Cortex of kidney (tissue), 1 donor: Measurements from ENCODE around the gene CACNA2D3.

Experiments
- DNase-seq: peaks from one replicate; lab custom pipeline; 2025; lab: John Stamatoyannopoulos, UW

The CACNA2D3 gene

DNA sequence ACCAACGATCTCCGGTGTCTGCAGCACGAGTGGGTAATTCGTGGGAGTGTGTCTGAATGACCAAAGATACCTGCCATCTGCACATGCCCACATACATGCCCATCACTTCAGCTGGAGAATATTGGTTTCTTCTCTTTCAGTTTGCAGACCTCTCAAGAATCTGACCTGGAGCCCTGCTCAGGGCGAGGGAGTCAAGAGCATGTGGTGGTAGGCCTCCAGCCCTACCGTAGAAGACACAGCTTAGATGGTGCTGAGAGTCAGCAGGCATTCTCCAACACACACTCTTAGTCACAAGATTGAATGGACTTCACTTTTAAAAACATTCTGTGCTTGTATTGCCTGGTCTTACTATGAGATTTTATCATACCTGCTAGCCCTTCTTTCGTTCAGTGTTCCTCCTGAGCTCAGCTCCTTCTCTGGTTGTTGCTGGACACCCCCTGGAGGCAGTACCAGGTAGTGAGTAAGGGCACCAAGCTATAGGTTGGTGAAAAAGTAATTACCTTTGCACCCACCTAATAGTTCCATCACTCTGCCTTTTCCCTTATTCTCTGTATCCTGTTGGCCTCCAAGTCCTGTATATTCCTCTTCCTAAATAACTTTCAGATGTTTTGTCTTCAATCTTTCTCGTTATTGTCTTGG lies 252.0 kb downstream of the CACNA2D3 start:
- no peak for DNase-seq

DNA sequence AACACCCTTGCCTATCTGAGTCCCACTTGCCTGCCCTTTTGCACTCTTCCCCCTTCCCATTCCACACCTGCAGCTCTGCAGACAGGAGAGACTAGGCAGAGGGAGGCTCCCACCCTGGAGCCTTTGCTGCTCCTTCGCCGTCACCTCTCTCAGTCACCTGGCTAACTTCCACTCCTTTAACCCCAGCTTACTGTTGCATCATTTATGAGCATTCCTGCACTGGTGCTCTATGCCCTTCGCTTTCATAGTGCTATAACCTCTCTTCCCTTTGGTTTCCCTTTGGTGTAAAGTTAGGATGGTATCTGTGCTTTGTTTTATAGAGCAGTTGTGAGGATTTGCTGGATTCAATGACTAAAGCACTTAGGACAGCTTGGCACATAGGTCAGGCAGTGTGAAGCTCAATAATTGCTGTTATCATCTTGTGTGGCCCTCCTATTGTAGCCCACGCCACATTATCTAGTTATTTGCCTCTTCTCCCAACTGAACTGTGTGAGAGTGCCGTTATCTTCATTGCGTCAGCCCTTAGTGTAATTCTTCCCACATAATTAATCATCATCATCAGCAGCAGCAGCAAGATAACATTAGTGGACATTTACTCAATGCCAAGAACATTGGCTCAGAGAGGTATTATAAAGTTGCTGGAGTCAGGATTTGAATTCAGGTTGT lies 253.9 kb downstream of the CACNA2D3 start:
- DNase-seq: no peak

DNA sequence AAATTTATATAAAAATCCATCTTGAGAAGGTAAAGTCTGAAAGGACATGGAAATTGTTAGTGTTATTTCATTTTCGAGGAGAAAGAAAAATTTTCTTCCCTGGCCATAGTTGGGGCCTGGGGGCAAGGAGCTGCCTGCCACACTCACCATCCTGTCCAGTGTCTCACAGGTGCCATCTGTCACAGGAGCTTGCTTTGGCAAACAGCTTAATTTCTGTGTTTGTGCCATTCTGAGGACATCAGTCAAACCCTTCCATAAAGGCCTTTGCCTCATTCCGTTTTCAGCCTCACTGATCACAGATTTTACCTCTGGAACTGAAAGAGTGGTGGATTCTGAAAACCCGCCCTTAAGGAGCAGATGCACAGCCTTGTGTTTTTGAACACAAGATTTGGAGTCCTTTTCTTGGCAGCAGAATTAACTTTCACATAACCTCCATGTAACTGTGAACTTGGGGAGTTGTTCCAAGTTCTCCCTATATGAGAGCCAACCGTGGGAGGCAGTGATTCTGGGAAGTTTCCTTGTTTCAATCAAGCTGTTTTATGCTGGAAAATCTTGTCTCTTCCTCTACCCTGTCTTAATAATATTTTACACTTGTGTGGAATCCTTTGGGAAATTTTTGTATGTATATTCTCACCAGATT lies 254.7 kb downstream of the CACNA2D3 start:
- no peak for DNase-seq

DNA sequence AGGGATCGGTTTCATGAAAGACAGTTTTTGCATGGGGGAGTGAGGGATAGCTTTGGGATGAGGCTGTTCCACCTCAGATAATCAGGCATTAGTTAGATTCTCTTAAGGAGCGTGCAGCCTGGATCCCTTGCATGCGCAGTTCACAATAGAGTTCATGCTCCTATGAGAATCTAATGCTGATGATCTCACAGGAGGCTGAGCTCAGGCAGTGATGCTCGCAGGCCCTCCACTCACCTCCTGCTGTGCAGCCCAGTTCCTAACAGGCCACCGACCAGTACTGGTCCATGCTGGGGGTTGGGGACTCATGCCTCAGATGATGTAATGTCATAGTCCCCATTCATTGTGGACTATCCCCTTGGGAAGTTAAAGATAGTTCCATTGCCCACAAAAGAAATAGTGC lies 255.8 kb downstream of the CACNA2D3 start:
- no peak for DNase-seq

DNA sequence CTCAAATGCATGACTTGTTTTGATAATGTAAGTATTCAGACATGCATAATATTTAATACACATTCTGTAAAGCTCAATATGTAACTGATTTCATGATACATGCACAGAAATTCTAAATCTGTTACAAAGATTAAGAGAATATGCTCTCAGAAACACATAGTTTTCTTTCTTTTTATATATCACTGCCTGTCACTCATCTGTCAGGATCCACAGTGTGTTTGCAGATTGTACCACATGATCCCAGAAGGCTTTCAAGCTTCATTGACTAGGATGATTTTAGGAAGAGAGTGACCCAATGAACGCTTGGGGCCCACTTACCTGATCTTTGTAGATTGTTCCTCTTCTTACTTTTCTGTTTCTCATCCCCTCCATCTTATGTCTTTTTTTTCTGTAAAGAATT lies 261.9 kb downstream of the CACNA2D3 start:
- no peak for DNase-seq

DNA sequence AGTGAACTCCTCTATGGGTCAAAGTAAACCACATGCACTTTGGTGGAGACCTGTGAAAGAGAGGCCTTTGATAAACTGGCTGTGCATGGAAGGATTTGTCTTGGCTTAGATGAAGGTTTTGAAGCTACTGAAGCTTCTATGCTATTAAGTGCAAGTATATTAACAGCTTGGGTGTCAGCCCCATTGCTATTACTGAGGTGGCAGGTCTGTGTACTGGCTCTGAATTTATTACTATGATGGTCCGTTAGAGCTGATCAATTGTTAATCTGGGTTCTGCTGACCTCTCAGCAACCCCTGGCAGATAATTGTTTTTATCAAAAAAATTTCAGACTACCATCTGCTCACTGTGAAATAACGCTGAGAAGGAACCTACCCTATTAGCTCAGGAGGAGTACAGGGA lies 268.2 kb downstream of the CACNA2D3 start:
- no peak for DNase-seq

DNA sequence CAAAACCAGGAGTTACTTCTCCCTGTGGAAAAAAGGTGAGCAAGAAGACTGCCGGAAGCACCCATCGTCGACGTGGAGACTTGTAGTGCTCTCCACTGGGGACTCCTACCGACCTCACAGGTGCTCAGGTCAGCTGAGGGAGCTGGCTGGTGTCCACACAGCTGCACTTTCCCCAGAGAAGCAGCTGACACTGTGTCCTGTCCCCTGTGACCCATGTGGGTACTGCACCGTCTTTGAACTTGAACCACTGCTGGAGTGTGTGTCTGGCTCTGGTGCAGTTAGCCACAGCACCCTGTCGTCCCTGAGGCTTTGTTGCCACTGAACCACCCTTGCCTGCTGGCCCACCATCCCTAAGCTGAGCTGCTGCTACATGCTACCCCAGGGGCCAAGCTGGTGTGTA lies 270.8 kb downstream of the CACNA2D3 start:
- no peak for DNase-seq

DNA sequence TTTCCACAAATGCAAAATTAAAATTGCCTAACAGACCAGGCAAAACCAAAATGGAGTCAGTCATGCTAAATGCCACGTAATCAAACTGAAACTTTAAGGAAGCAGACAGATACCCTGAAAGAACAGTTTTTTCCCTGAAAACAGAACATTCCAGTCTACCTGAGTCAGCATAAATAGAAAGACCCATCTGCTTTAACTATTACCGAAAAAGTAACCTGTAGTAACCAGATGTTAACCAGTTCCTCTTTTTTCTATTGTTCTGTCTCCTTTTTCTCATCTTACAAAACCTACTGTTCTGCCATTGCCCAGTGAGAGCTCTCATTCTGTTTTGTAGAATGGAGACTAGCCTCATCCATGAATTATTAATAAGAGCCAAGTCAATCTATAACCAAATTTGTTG lies 286.0 kb downstream of the CACNA2D3 start:
- DNase-seq: no peak

DNA sequence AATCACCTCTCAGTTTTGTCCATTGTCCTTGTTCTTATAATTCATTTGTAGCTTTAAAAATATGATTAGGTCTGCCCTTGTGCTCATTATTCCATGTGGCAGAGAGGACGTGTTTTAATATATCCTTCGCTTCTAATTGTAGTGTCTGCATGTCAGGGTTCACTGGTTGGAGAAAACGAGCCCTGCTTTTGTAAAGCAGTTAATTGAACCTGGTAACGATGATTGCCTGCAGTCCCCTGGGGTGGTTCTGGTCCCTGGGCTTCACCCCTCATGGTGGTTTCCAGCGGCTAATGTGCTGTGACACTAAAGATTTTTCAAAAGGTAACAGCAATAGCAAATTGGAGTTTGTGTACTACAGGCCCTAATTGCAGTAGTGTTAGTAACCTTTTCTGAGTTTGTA lies 299.6 kb downstream of the CACNA2D3 start:
- DNase-seq: no peak

DNA sequence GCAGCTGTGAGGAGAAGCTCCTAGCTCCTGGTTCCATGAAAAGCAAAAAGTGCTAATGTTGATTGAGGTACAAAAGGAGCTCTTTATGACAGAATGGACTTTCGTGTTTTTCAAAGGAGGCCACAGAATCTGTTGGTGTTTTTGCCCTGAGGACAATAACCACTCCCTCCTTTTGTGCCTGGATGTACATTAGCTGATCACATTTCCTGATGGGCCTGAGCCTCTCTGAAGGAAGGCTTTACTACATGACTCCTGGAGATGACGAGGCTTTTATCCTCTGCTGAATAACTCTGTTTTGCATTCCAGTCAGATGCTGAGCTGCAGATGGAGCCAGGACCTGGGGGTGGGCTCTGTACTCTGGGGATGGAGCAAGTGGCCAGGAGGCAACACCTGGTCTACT lies 301.9 kb downstream of the CACNA2D3 start:
- no peak for DNase-seq

DNA sequence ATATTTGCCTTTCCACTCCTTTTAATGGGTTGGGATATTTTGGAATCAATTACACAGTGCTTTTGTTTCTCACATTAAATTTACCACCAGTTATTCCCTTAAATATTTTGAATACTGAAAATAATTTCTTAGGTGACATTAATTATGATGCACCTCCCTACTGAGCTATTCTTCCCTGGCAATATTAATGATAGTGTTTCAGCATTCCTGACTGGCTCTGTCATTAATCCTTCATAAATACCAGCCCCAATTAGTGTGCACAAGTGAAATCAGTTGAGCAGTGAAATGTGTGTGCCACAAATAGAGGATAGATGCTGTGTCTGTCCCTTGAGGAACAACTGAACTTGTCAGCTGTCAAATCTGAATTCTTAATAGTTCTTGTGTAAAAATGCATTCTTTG lies 304.0 kb downstream of the CACNA2D3 start:
- DNase-seq: no peak

DNA sequence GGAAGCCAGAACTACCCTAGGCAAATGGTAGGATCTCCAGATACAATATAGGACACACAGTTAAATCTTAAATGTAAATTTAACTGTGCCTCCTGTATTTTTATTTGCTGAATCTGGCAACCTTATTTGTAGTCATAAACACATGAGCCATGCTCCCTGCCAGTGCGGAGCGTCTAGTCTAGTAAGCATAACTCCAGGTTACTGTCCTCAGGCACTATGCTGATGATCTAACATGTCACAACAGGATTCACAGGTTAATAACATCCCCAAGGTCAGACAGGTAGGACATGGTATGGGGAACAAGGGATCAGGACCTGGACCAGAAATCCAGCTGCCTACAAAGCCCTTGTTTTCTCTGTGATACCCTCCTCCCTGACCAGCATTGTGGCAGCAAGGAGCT lies 305.1 kb downstream of the CACNA2D3 start:
- no peak for DNase-seq

DNA sequence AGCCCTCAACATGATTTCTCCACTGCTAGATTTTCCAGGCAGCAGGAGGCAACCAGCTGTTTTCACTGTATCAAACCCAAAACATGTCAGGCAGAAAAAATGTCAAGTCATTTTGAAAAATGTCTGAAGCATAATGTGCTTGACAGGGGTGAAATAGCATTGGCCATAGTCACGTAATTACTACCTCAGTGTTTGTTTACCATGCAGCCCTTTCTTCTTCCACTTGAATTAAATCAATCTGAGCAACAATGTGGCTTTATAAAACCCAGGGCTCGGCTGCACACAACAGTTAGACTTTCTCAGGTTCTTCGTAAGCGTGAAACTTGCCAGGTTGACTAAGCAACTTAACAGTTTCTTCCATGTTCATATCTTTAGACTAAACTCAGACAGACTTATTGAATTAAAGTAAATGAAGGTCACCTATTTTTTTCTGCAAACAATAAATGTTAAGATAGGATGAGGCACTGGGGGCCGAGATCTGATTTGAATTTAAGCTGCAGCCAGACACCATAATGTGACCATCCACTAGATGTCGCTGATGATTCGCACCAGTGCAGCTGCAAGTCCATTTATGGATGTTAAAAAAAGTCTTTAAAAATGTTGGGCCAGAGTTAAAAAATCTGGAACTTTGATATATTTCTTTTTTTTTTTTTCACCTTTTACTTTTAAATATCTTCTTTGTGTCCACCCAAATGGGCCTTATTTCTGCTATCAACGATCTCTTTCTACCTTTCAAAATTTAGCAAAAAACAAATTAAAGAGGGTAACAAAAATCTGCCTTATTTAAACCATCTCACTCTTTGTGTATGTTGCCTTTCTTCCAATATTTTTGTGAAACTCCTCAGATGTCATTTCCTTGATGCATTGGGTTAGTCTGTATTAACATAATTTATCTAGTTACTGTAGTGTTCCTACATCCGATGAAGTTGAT lies 305.9 kb downstream of the CACNA2D3 start:
- DNase-seq: no peak

DNA sequence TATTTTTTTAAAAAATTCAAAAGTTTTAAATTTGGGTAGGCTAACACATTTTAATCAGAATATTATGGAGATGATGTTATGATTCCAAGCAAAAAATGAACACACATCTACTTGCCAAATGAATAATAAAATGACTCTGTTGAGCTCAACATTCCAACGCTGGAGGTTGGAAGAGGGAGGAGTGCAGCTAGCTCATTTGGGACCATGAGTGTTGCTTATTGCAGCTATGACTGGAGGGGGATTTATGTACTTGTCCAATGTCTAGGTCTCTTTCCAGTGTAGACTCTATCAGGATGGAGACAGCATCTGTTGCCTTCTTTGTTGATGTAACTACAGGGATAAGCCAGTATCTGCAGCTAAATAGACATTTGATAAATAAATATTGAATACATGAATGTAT lies 310.6 kb downstream of the CACNA2D3 start:
- DNase-seq: no peak

DNA sequence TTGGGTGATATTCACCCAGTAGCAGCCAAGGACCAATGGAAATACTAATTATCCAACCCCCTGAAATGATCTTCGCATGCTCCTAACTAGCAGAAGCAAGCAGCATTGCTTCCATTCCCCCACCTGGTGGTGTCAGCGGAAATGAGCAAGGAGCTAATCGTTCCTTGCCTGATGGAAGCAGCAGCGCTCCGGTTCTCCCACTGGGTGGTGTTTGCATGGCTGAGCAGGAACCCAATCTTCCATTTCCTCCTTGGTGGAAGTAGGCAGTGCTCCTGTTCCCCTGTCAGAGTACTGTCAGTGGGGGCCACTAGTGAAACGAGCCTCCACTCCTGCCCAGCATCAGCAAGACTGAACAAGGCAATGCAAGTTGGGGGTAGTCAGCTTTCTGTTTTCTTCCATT lies 311.5 kb downstream of the CACNA2D3 start:
- DNase-seq: no peak

DNA sequence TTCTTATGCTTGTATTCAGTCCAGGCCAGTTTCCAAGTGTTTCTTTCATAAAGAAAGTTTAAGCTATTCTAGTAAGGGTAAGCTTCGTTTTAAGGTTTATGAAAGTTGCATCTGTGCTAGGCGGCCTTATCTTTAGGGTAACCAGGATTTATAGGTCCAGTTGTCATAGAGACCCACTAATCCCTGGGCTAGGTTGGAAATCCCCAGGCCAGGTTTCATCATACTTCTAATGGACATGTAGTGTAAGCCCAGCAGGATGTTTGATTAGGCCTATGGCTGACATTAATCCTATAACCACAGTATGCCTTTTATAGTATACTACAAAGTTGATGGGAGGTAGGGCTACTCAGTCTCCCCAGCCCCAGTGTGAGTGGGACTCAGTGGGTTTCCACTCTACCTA lies 312.4 kb downstream of the CACNA2D3 start:
- no peak for DNase-seq

DNA sequence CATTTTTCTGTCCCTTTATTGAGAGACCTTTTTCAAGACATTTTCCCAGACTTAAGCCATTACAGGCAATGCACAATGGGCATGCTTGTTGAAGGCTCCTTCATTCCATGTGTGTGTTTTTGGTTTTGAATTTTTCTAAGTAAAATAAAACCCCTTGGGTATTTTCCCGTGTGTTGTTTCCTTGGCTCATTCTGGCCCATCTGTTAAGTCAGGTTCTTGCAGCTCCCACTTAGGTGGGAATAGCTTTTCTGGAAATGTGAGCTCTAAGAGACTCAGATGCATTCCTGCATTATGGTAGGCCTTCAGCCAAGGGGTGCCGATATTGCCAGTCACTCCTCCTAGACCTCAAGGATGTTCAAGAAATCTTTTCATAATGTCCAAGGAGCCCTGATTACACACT lies 314.9 kb downstream of the CACNA2D3 start:
- no peak for DNase-seq

DNA sequence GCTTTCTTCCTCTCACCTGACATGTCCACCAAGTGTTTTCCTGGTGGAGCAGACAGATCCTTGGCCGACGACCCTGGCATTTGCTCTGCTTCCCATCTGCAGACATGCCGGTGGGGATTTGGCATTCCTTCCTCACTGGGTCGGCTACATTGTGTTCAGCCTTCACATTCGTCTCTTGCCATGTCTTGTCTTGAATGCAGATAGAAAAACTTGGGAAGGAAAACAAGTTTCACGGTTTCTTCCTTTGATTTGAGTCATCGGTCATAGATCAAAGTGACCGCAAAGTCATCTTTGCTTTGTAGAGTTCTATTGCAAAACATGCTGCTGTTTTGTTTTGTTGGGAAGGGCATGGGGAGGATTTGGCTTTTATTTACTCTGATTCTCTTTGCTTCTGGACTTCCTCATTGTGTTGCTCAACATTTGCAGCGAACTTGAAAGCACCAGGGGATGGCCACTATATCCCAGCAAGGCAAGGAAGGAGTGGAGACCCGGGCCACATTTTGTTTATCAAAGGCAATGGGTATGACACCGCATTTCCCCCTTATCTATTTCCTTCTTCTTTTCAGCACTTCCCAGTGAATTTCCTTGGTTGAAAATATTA lies 321.3 kb downstream of the CACNA2D3 start:
- no peak for DNase-seq

DNA sequence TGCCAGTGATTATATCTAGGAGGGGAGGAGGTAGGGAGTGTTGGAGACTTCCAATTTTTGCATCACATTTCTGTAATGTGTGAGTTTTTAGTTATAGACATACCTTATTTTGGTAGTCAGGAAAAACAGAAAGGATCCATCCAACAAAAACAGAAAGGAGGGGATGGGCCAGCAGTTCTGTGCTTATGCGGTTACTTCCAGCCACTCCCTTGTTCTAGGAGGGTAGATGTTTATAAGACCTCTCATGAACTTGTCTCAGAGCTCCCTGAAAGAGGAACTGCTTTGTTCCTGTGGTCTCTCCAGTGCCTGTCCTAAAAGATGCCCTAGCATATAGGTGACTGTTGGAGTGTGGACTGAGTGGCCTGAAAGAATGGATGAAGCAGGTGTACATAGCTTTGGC lies 323.3 kb downstream of the CACNA2D3 start:
- DNase-seq: no peak

DNA sequence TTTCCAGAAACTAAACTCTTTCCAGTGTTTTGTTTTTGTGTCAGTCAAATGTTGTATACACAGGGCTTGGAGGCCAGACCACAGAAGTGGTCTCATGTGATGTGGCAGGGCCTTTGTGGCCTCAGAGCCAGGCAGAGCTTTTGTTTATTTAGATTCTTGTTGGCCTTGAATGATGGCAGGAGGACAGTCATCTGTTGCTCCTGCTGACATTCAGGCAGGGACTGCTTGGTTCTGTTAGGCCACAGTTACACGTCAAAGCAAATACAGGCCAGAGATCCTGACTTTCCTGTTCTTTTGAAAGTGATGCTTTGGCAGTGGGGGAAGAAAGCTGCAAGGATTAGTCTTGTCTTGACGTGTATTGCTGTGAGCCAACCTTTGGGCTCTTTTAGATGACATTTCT lies 325.1 kb downstream of the CACNA2D3 start:
- DNase-seq: no peak

DNA sequence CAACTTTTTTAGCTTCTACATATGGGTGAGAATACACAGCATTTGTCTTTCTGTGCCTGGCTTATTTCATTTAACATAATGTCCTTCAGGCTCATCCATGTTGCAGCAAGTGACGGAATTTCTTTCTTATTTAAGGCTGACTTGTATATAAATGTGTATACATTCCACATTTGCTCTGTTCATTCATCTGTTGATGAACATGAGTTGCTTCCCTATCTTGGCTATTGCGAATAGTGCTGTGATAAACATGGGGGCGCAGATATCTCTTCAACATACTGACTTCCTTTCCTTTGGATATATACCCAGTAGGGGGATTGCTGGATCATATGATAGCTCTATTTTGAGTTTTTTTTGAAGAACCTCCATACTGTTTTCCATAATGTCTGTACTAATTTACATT lies 332.5 kb downstream of the CACNA2D3 start:
- DNase-seq: no peak

DNA sequence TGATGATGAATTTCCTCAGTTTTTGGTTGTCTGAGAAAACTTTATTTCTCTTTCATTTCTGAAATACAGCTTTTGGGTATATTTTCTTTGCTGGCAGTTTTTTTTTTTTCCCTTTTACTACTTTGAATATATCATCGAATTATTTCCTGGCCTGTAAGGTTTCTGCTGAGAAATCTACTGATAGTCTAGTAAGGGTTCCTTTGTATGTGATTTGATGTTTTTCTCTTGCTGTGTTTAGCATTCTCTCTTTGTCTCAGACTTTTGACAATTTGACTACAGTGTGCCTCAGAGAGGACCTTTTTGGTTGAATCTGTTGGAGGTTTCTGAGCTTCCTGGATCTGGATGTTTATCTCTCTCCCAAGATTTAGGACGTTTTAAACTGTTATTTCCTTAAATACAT lies 336.0 kb downstream of the CACNA2D3 start:
- no peak for DNase-seq
